Activated CD4-positive, alpha-beta T cell treated with anti-CD3 and anti-CD28 coated beads for 4 hours (primary cell): Measurements from ENCODE around the gene XKR7.

Source experiments
- DNase-seq, 2 donors: peaks; one replicate each; pipeline ENCODE4 v3.0.0-alpha.2; 2020

Gene XKR7

GRCh38 chr20:32050851-32051556 lies 83.1 kb downstream of the XKR7 start:
- no peak for DNase-seq

- DNase-seq, result no peak
Observed at GRCh38 chr20:32051720-32052089, 83.8 kb downstream of the XKR7 start.

GRCh38 chr20:32052090-32052777 lies 84.3 kb downstream of the XKR7 start, which contains the start of gene HCK:
HCK (plus strand) TSS chr20:32052242.
- no peak for DNase-seq

- DNase-seq, result no peak
Observed at GRCh38 chr20:32052778-32053362, 84.9 kb downstream of the XKR7 start.
